Stimulated activated CD8-positive, alpha-beta memory T cell treated with anti-CD3 and anti-CD28 coated beads, Interleukin-4, amount 100 ng/mL, for 1 hour (primary cell): ENCODE results near the gene PARK7.
A peak's percentile ranks its signal among the peaks of the same experiment; 100 is the strongest.

ENCODE experiments used
- DNase-seq, 2 donors: peaks; one replicate each; pipeline ENCODE4 v3.0.0-alpha.2; 2020; ENCODE audit warnings: low read depth in 2 of 2, low spot score in 1 of 2

PARK7 gene

GRCh38 chr1:8021676-8022266 is 60.3 kb downstream of the PARK7 start:
- no peak for DNase-seq

DNA sequence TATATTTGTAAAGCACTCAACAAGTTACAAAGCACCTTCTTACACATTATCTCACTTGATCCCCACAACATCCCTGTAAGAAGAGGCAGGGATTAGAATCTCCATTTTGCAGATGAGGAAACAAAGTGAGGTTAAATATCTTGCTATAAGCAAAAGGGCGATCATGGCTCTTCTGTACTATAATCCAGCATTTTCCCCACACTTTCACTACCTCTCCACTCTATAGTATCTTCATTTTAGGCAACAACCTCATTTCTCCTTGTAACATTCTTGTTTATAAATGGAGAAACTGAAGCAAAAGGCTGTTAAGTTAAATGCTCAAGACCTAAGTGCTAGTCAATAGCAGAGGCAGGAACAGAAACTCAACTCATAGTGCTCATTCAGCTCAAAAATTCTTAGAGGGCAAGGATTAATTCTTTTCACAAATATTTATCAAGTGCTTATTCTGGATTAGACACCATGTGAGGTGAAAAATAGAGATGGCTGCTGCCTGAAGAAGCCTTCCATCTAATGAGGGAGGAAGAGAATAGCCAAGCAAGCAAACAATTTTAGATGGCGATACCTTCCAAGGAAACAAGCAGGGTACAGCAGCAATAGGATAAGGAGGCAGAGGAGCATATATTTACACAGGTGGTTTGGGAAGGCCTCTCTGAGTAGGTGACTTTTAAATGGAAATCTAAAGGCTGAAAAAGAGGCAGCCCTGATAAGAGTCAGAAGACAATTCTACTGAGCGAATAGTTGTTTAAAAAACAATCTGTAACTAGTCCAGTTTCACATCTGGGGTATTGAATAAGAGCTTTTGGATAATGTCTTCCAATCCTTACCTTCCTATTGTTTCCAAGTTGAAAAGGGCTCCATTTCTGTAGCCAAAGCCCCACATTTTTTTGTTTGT is 61.1 kb downstream of the PARK7 start:
- DNase-seq: no peak

GRCh38 chr1:8023287-8023994 is 61.9 kb downstream of the PARK7 start:
- no peak for DNase-seq

DNA sequence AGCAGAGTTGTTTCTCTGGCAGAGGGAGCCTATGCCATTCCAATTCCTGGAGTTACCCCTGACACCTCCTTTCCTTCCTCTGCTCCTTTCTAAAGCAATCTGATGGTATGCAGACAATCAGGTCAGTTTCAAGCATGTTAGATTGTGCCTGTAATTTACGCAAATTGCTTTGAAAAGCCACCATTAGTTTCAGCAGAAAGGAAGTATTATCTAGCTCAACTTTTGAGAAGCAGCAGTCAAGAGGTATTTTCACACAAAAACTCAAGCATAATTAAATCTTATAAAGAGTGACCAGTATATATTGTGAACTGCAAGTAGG is 62.4 kb downstream of the PARK7 start:
- no peak for DNase-seq

DNA sequence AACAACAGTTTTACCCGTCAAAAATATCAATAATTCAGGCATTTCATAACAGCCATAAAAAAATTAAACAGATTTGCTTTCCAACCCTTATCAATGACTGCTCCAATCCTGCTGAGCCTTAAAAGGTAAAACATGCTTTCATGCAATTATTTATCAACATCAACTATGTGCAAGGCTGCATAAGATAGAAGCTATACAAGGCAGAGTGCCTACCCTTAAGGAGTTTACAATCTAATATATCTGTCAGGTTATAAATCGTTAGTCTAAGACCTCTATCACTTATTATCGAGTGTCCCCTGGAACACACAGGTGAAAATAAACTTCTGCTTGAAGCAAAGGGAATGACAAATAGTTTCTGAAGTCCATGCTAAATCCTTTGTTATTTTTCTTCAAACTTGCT is 62.8 kb downstream of the PARK7 start:
- DNase-seq: no peak

GRCh38 chr1:8025061-8025670 is 63.7 kb downstream of the PARK7 start:
- DNase-seq: no peak

DNA sequence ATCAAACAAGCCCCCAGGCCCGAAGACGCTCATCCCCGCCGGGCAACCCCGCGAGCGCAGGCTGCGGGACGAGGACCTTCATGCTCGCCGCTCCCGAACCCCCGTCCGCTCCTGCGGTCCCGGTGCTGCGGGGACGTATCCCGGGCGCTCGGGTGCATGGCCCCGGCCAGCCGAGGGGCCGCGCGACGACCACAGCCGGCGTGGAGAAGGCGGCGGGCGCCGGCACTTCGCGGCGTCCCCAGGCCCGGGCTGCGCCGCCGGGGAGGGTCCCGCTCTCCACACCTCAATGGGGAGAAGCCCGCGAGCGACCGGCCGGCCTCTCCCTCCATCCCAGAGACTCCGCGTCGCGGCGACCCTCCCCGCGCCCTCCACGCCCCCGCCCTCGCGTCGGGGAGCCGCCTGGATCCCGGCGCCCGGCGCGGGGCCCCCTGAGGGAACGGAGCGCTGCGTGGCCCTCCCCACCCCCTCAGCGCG is 64.2 kb downstream of the PARK7 start:
- DNase-seq: no peak

DNA sequence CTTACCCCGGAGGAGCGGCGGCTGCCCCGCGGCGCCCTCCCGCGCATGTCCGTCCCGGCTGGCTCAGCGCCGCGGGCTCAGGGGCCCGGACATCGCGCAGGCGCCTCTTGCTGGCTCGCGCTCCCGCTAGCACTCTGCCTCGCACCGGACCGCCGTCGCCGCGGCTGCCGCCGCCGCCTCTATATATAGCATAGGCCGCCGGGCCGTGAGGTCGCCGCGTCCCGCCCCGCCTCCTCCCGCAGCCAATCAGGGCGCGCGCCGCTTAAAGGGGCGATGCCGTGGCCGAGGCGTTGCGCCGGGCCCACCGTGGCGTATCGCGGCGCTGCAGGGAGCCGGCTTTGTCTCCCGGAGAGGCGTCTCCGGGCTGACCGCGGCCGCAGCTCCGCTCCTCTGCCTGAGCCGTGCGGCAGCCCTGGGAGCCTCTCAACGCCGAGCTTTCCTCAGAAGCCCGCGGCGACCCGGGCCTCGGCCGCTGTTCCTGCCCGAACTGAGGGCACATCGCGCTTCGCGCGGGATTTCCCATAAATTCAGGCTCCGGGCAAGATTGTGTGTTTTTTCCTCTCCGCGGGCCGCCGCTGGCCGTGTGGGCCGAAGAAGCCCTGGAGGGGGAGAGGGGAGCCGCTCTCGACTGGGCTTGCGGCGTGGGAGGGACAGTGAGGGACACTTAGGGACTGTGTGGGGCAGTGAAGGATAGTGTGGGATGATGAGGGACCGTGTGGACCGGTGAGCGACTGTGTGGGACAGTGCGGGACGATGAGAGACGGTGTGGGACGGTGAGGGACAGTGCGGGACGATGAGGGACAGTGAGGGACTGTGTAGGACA is 64.9 kb downstream of the PARK7 start, which contains the start of gene ERRFI1:
ERRFI1 (minus strand) TSS at position 157 of the 823 bp plus-strand sequence. CDS start 10,690 bp downstream, outside the sequence.
- DNase-seq: peak; percentile 72 to 77

DNA sequence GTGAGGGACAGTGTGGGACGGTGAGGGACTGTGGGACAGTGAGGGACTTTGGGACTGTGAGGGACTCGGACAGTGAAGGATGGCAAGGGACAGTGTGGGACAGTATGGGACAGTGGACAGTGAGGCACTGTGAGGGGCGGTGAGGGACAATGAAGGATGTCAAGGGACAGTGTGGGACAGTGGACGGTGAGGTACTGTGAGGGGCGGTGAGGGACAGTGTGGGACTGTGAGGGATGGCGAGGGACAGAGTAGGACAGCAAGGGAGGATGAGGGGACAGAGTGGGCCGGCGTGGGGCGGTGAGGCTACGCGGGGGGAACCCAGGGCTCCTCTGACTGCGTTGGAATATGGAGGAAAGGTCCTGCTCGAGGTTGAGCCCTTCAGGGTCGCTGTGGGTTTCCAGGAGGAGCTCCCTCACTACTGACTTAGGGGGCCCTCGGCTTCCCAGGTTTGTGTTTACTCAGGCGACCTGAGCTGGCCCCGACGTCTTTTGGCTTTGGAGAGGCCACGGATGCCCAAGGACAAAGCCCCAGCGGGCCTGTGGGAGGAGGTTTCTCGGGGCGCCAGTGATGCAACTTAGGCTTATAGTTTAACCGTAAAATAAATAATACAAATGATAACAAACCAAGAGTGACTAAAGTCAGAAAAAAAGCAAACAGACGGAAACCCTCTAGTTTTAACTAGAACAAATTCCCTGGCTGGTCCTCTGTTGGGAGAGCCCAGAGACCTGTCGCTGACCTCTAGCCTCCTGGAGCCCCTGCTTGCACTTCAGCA is 65.7 kb downstream of the PARK7 start:
- no peak for DNase-seq

- no peak for DNase-seq
These were observed 66.4 kb downstream of the PARK7 start for GRCh38 chr1:8027748-8028570.

GRCh38 chr1:8028571-8028910 is 67.0 kb downstream of the PARK7 start:
- DNase-seq: no peak

DNA sequence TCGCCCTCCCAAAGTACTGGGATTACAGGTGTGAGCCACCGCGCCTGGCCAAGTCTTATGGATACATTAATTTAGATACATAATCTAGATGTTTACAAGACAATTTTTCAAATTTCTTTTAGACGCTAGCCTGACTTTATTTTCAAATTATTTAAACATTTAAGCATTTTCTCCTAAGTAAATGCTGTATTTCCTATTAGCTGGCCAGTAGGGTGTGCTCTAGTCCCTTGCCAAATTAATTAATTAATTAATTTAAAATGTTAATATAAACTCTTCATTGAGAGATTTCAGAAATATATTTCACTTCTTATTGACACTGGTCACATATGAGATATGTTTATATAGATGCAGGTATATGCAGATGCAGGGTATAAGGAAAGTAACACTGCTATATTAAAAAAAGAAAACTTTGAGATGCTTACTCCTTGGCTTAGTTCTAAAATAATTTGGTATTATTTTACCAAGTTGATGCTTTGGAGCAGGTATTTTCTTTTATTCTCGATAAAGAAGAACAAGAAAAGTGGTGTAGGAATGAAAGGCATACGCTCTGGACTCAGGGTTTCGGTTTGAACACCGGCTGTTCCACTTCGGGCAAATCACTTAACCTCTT is 69.8 kb downstream of the PARK7 start:
- DNase-seq: no peak

GRCh38 chr1:8032366-8032910 is 70.9 kb downstream of the PARK7 start:
- DNase-seq: no peak

DNA sequence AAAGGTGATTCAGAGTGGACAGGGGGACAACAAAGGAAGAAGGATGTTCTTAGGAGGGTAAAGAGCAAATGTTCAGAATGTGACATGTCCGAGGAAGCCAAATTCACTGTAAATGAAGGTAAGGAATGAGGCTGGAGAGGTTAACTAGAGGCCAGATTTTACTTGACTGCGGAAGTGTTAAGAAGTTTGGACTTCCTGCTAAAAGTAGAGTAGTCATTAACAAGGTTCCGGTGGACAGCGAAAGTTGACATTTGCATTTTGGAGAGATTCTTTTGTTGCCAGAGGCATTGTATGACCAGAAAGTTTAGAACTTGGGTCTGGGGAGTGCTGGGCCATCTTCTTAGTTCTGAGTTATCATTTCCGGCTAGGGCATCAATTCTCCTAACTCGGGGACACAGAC is 71.8 kb downstream of the PARK7 start:
- DNase-seq: no peak
